Endodermal cell (in vitro differentiated cells): Measurements from ENCODE around the gene KIF3B. TPM values are rescaled to one million over a fixed set of nuclear protein-coding genes. Genes with fewer than 3 reads are reported as not detected.

Experiments
- DNase-seq: peaks from one replicate; pipeline ENCODE4 v3.0.0-alpha.2; 2017
- H3K27ac ChIP-seq: 2 replicates; pipeline ENCODE4 v1.5.1; 2013; ENCODE audit warnings: mild to moderate bottlenecking, low read depth, low read length, moderate library complexity
- H3K27me3 ChIP-seq: 2 replicates; pipeline ENCODE4 v1.6.1; 2013; ENCODE audit warnings: mild to moderate bottlenecking, low read length, moderate library complexity; ENCODE audit not compliant: insufficient read depth, control insufficient read depth, poor library complexity, severe bottlenecking
- H3K36me3 ChIP-seq: 2 replicates; pipeline ENCODE4 v1.7.0; 2013; ENCODE audit warnings: mild to moderate bottlenecking, low read length, moderate library complexity; ENCODE audit not compliant: control insufficient read depth, insufficient read depth
- H3K4me1 ChIP-seq: one replicate; pipeline ENCODE4 v1.7.0; 2013; ENCODE audit warnings: low read length; ENCODE audit not compliant: control insufficient read depth, insufficient read depth
- H3K4me3 ChIP-seq: 2 replicates; pipeline ENCODE4 v1.5.1; 2013; ENCODE audit warnings: mild to moderate bottlenecking, low read length, moderate library complexity
- H3K9ac ChIP-seq: 2 replicates; pipeline ENCODE4 v1.6.1; 2013; ENCODE audit warnings: mild to moderate bottlenecking, low read length, moderate library complexity; ENCODE audit not compliant: poor library complexity, severe bottlenecking; ENCODE audit errors: extremely low read depth
- H3K9me3 ChIP-seq: 2 replicates; pipeline ENCODE4 v1.6.1; 2013; ENCODE audit warnings: mild to moderate bottlenecking, low read length, moderate library complexity; ENCODE audit not compliant: control insufficient read depth
- H3K27ac Mint-ChIP-seq: 2 replicates; pipeline ENCODE4 v1.8.0; 2020; ENCODE audit warnings: mixed read lengths
- H3K27me3 Mint-ChIP-seq: 2 replicates; pipeline ENCODE4 v1.8.0; 2021; ENCODE audit warnings: mild to moderate bottlenecking, mixed read lengths; ENCODE audit not compliant: insufficient read depth
- H3K36me3 Mint-ChIP-seq: 2 replicates; pipeline ENCODE4 v1.8.0; 2020; ENCODE audit warnings: low read depth, mixed read lengths
- H3K4me1 Mint-ChIP-seq: 2 replicates; pipeline ENCODE4 v1.8.0; 2020; ENCODE audit warnings: mixed read lengths
- H3K4me3 Mint-ChIP-seq: 2 replicates; pipeline ENCODE4 v1.8.0; 2020; ENCODE audit warnings: mild to moderate bottlenecking, moderate library complexity, mixed read lengths
- H3K9me3 Mint-ChIP-seq: 2 replicates; pipeline ENCODE4 v1.8.0; 2020; ENCODE audit warnings: mild to moderate bottlenecking, mixed read lengths
- CTCF ChIP-seq: fragments of 200-600 bp; sonication (generic); conservative IDR thresholded peaks from 2 replicates; pipeline ENCODE4 v1.5.0; 2021; ENCODE audit warnings: antibody characterized with exemption, mild to moderate bottlenecking
- WGBS, 2 experiments: methylation state at CpG; one replicate each; pipeline versions ENCODE4 v1.1.5 to v1.1.7; 2013; ENCODE audit warnings: missing lambda C conversion rate in 2 of 2, mixed read lengths in 1 of 2; ENCODE audit not compliant: insufficient coverage in 1 of 2, insufficient read length in 1 of 2; 5-methylcytosine and 5-hydroxymethylcytosine counted together
- total RNA-seq, 2 donors: library from RNA; stranded (reverse); fragmentation: NEBNext Ultra II Directional in 1 of 2; extraction: Animal tissue kit (Norgen Biotek cat#: 25700) in 1 of 2; gene quantifications; 2 replicates in 1 of 2; 3 replicates in 1 of 2; pipeline ENCODE4 v1.2.1, GENCODE V29; 2021

The KIF3B gene
- total RNA-seq, 2 donors from 2014 or later = 31.4 to 41.1 TPM

- no peak for TF ChIP-seq CTCF
- Histone ChIP-seq H3K36me3 (peaks cover 72% of the 10 kb centered on the region), H3K4me1 (peaks cover 5% of the 10 kb centered on the region), H3K27me3 (no peaks in the 10 kb centered on the region), H3K9ac (no peak overlapping the region), H3K27ac (no peak overlapping the region), H3K4me3 (no peak overlapping the region), H3K9me3 (no peaks in the 10 kb centered on the region)
- no peak for DNase-seq
- H3K36me3 Mint-ChIP-seq = peaks cover 72% of the 10 kb centered on the region
- peaks cover 8% of the 10 kb centered on the region for H3K4me1 Mint-ChIP-seq
- H3K27ac Mint-ChIP-seq = no peak overlapping the region
- no peaks in the 10 kb centered on the region for H3K27me3 Mint-ChIP-seq
- no peaks in the 10 kb centered on the region for H3K9me3 Mint-ChIP-seq
- no peak overlapping the region for H3K4me3 Mint-ChIP-seq
- WGBS, 2 experiments = 98 to 100% methylated on average over 4 of the region's 4 CpGs
Measured at GRCh38 chr20:32231847-32232246, 45.6 kb upstream of the KIF3B start.

- no peak overlapping the region for H3K27ac Mint-ChIP-seq
- H3K36me3 ChIP-seq = peaks cover 76% of the 10 kb centered on the region
- no peak for DNase-seq
Measured at GRCh38 chr20:32232326-32232886, 45.0 kb upstream of the KIF3B start.

GRCh38 chr20:32233286-32233685 lies 44.2 kb upstream of the KIF3B start:
- Mint-ChIP-seq H3K36me3 (peaks cover 70% of the 10 kb centered on the region), H3K9me3 (no peaks in the 10 kb centered on the region), H3K4me1 (peaks cover 8% of the 10 kb centered on the region), H3K4me3 (no peak overlapping the region), H3K27ac (no peak overlapping the region), H3K27me3 (no peaks in the 10 kb centered on the region)
- H3K9ac ChIP-seq = no peak overlapping the region
- H3K4me1 ChIP-seq = peaks cover 5% of the 10 kb centered on the region
- no peak overlapping the region for H3K4me3 ChIP-seq
- WGBS, 2 experiments = 96 to 97% methylated on average over 5 to 9 of the region's 9 CpGs
- no peaks in the 10 kb centered on the region for H3K9me3 ChIP-seq
- DNase-seq = no peak
- peaks cover 70% of the 10 kb centered on the region for H3K36me3 ChIP-seq
- no peak overlapping the region for H3K27ac ChIP-seq
- no peaks in the 10 kb centered on the region for H3K27me3 ChIP-seq
- no peak for TF ChIP-seq CTCF

More at GRCh38 chr20:32232326-32232886, 45.0 kb upstream of the KIF3B start:
- H3K4me3 Mint-ChIP-seq = no peak overlapping the region
- Histone ChIP-seq H3K27ac (no peak overlapping the region), H3K9ac (no peak overlapping the region), H3K27me3 (no peaks in the 10 kb centered on the region), H3K9me3 (no peaks in the 10 kb centered on the region), H3K4me1 (peaks cover 5% of the 10 kb centered on the region), H3K4me3 (no peak overlapping the region)
- H3K9me3 Mint-ChIP-seq = no peaks in the 10 kb centered on the region
- H3K36me3 Mint-ChIP-seq = peaks cover 76% of the 10 kb centered on the region
- peaks cover 8% of the 10 kb centered on the region for H3K4me1 Mint-ChIP-seq
- H3K27me3 Mint-ChIP-seq = no peaks in the 10 kb centered on the region
- no peak for TF ChIP-seq CTCF
